Esophagus muscularis mucosa (tissue), 4 donors: ENCODE data around the gene IFT43.

Experiments used
- CTCF ChIP-seq, 3 experiments: fragments of 200-600 bp in 2 of 3; fragments of 450-650 bp in 1 of 3; sonication (generic) in 2 of 3; IDR thresholded peaks; one replicate each; pipeline ENCODE4 v1.5.1; 2017 to 2019; ENCODE audit warnings: antibody characterized with exemption in 3 of 3, mild to moderate bottlenecking in 2 of 3, moderate library complexity in 1 of 3
- EP300 ChIP-seq: sonication (generic); formaldehyde crosslinking; IDR thresholded peaks from one replicate; pipeline ENCODE4 v1.6.1; 2017; ENCODE audit warnings: antibody characterized with exemption
- POLR2A ChIP-seq: fragments of 450-650 bp; IDR thresholded peaks from one replicate; pipeline ENCODE4 v1.6.1; 2017; ENCODE audit warnings: antibody characterized with exemption, moderate library complexity, mild to moderate bottlenecking, low read depth
- POLR2AphosphoS5 ChIP-seq, 2 donors: sonication (generic); formaldehyde crosslinking; IDR thresholded peaks; one replicate each; pipeline ENCODE4 v1.6.1; 2017; ENCODE audit warnings: antibody characterized with exemption in 2 of 2

GRCh38 chr14:75977582-75977943 is 8.0 kb upstream of the IFT43 start:
- TF ChIP-seq CTCF (IDR thresholded peaks at IDR 0.05): no peak
- no peak for TF ChIP-seq POLR2A
- no peak for TF ChIP-seq EP300
- TF ChIP-seq POLR2AphosphoS5 (IDR thresholded peaks at IDR 0.05): no peak
